GM21390 (cell line): Measurements from ENCODE around the gene CHST11.

ENCODE experiments used
- ATAC-seq: cut with Tn5 transposase; IDR thresholded peaks from one replicate; pipeline ENCODE4 v1.9.1; 2021; ENCODE audit not compliant: unreplicated experiment

The CHST11 gene

DNA sequence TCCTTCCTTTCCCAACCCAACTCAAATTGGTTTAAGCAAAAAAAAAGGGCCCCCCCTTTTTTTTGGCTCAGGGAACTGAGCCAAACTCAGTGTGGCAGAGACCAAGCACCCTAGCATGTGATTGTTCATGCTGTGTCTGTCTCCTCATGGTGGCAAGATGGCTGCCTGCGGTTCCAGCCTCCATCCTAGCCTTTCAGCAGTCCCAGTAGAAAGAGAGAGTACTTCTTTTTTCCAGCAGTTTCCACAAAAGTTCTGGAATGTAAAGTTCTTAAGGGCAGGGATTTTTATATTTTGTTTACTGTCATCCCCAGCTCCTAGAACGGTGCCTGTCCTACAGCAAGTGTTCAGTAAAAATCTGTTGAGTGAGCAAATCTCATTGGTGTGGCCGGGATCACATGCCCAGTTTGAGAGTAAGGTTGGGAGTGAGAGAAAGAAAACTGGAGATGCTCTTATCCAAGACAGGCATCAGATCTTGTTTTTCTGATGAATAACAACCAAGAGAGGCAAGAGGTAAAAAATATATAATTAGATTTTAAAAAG is 22.4 kb downstream of the CHST11 start:
- no peak for ATAC-seq

- no peak for ATAC-seq
These were observed 23.3 kb downstream of the CHST11 start for GRCh38 chr12:104480012-104480411.

DNA sequence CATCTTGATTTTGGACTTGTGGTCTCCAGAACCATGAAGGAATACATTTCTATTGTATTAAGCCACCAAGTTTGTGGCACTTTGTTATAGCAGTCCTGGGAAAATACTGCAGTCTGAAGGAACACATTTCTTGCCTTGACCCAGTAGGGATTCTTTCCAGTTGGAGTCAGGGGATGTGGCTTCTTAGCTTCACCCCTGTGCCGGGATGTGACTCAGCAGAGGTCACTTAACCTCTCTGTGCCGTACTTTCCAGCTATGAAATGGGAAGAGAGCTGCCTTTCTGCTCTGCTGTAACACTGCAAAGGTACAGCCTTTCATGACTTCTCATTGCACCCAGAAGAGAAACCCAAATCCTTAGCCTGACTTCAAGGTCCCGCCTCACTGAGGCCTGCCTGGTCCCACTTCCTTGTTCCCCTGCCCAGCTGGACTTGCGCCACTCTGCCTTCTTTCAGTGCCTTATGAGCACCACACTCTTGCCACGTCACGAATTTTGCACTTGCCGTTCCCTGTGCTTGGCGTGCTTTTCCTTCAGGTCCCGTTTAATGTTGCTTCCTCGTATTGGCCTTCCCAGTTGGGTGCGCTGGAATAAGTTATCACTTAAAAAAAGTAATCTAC is 24.2 kb downstream of the CHST11 start:
- ATAC-seq, result no peak

DNA sequence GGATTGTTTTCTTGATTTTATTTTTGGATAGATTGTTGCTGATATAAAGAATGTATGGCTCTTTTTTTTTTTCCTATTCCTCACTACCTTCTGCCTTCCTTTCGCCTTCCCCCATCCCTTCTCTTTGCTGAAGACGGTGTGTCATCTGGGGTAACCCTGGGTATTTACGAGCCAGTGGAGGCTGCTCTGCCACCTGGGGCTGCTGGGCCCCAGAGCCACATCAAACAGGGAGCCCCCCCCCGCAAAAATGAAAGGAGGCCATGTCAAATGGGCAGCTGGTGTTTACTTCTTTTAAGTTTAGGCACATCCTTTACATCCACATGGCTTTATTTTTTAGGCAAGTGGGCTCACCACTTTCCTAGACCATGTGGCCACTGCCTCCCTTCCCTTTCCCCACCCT is 25.4 kb downstream of the CHST11 start:
- no peak for ATAC-seq

GRCh38 chr12:104482748-104483147 is 26.0 kb downstream of the CHST11 start:
- no peak for ATAC-seq

- ATAC-seq, result no peak
These were observed 27.3 kb downstream of the CHST11 start for GRCh38 chr12:104484079-104484478.

- ATAC-seq, result no peak
These were observed 29.1 kb downstream of the CHST11 start for GRCh38 chr12:104485651-104486362.

DNA sequence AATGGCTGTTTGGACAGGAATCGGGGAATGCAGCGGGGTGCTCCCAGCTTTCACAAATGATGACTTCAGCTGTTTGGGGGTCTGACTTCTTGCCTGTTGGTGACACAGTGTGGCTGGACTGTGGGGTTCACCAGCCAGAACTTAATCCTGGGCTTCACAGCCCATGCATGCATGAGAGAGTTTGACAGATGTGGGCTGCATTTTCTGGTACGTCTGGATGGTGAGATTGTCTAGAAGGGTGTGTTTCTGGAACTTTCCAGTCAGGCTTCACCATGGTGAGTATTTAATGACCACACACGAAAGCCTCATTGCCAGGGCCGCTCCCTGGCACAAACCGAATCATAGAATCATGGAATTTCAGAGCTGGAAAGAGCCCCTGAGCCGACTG is 29.6 kb downstream of the CHST11 start:
- ATAC-seq, result no peak

DNA sequence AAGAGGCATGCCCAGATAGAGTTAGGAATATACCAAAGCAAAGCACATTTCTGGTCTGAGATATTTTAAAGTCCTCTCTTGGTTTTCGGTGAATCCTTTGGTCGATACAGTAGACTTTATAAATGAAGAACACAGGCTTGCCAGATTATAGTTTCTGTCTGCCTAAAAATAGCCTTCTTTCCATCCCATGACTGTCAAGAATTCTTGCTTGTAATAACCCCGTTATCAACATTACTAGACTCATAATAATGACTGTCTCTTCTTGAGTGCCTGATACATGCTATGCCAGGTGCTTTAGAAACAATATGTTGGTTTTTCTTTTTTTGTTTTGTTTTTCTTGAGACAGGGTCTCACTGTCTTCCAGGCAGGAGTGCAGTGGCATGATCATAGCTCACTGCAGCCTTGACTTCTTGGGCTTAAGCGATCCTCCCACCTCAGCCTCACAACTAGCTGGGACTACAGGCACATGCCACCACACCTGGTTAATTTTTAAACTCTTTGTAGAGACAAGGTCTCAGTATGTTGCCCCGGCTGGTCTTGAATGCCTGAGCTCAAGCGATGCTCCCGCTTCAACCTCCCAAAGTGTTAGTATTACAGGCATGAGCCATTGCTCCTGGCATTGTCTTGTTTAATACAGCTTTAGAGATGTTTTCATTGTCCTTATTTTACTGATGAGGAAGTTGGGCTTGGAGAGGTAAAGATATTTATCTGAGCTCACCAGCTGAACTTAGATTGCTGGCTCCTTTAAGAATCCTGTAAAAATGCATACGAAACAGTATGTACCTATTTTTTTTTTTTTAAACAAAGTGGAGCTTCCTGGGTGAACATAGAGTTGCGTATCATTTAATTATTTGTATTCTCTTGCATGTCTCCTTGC is 30.4 kb downstream of the CHST11 start:
- ATAC-seq, result no peak

DNA sequence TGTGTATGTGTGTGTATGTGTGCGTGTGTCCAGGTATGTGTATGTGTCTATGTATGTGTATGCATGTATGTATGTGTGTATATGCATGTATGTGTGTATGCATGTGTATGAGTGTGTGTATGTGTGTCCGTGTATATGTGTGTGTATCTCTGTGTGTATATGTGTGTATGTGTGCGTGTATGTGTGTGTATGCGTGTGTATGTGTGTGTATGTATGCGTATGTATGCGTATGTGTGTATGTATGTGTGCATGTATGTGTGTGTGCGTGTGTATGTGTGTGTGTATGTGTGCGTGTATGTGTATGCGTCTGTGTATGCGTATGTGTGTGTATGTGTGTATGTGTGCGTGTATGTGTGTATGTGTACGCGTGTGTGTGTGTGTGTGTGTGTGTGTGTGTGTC is 31.6 kb downstream of the CHST11 start:
- no peak for ATAC-seq

DNA sequence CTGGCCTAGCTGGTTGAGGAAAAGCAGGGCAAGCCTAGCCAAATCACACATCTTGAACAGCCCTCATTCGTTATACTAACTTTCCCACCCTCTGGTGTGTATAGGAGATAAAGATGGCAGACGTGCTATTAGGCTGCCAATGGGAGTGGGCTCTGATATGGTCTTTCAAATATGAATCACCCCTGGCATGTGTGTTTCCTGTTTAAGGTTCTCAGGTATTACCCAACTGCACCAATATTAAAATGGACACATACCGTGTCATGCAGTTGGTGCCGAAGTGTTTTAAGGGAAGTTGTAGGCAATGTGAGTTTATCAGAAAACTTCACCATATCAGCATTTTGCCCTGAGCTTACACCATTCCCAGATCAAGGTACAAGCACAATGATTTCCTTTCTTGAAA is 33.4 kb downstream of the CHST11 start:
- no peak for ATAC-seq

- ATAC-seq, result no peak
These were observed 34.1 kb downstream of the CHST11 start for GRCh38 chr12:104490850-104491249.

- no peak for ATAC-seq
These were observed 36.7 kb downstream of the CHST11 start for GRCh38 chr12:104493496-104493895.

GRCh38 chr12:104494137-104494792 is 37.5 kb downstream of the CHST11 start:
- ATAC-seq, result peak; percentile 46

- peak; percentile 42 for ATAC-seq
These were observed 38.0 kb downstream of the CHST11 start for GRCh38 chr12:104494793-104495158.

DNA sequence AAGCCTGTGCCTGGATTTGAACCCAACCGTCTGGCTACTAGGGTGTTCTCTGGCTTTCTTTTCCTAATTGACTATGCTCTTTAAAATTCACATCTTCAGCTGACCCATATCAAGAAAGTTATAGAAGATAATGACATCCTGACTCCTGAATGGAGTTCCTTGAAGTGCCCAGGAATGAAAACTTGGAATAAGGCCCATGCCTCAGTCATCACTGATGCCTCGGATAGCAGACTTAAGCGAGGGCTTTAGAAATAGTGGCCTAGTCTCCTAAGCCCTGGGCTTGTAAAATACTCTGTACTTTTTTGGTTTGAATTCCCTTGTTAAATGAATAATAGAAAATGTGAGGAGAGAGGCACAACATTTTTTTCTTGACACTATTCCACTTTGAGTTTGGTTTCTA is 39.0 kb downstream of the CHST11 start:
- ATAC-seq, result no peak

- ATAC-seq, result no peak
These were observed 39.6 kb downstream of the CHST11 start for GRCh38 chr12:104496336-104496735.

DNA sequence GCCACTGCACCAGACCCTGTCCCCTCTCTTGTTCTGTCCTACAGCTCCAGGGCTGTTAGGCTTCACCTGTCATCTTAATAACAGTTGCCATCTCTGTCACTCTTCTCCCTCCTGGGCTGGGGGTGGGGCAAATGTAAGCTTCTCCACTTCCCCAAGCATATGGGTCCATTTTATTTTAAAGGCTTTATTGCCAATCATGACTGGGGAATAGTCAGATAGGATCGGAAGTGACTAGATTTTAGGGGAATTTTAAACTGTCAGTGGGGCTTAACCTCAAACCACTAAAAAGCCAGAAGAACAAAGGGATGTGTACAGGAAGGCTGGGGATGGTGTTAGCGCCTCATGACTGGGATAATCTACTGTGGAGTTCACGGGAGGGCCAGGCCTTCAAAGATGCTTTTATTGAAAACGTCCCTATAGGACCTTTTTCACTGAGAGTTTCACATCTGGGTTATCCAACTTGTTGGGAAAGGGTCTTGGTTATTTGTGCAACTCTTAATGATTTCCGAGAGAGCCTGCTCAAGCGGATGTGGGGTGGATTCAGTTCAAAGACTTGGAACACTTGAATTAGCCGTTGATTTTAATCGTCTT is 41.6 kb downstream of the CHST11 start:
- ATAC-seq, result no peak

DNA sequence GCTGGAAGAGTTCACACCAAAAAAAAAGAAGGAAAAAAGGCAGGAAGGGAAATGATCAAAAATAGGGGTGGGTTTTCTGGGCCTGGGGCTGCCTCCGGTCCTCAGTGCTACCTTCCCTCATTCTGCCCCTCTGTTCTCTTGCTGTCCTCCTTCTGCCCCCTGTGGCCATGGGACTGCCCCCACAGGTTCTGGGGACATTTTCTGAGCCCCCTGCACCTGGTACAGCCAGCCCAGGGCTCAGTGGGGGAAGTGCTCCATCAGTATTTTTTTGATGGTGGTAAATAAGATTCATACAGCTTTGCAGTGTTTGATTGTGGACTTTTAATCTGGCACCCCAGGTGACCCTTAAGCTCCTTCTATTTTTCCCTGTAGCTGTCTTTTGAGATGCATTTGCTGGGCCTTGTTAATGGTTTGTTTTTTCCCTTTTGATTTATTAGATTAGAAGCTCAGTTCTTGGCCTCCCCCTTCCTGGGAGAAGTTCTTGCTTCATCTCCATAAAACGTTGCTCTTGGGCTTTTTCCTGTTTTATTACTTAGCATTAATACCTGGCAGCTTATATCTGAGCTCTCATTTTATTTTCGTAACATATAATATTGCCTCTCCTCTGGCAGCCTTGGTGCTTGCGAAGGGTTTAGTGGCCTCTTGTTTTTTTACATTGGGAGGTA is 43.1 kb downstream of the CHST11 start:
- no peak for ATAC-seq

- no peak for ATAC-seq
These were observed 44.4 kb downstream of the CHST11 start for GRCh38 chr12:104501115-104501514.
